BJ (cell line): ENCODE measurements around the gene ZCCHC24. TPM values are rescaled to one million over a fixed set of nuclear protein-coding genes. Genes with fewer than 3 reads are reported as not detected.

Source experiments
- CTCF ChIA-PET: fragments of 350-600 bp; formaldehyde crosslinking; extraction: SDS; loops from one replicate; lab custom pipeline; 2021; ENCODE audit warnings: antibody characterized with exemption, inconsistent platforms; lab: Yijun Ruan, JAX
- POLR2A ChIA-PET: fragments of 300-600 bp; sonication (Branson Sonifier 250); formaldehyde crosslinking; extraction: SDS; loops from one replicate; lab custom pipeline; 2021; ENCODE audit warnings: antibody characterized with exemption; lab: Charles Lee
- DNase-seq: peaks from one replicate; pipeline ENCODE4 v3.0.0-alpha.2; 2011; ENCODE audit warnings: low read depth
- H3K27me3 ChIP-seq: 2 replicates; pipeline ENCODE4 v1.6.0; 2011; ENCODE audit warnings: low read length; ENCODE audit not compliant: control insufficient read depth, insufficient read depth
- H3K36me3 ChIP-seq: 2 replicates; pipeline ENCODE4 v1.5.1; 2011; ENCODE audit warnings: low read length; ENCODE audit not compliant: control insufficient read depth, insufficient read depth
- H3K4me3 ChIP-seq: 2 replicates; pipeline ENCODE4 v1.5.1; 2011; ENCODE audit warnings: low read depth, mild to moderate bottlenecking, control low read depth, low read length
- polyA plus RNA-seq: library from polyadenylated mRNA; depleted of rRNA; stranded (reverse); fragments of >200 nt; gene quantifications from 2 replicates; pipeline ENCODE4 v1.2.3, GENCODE V29; 2011
- TF ChIP-seq, protein P1 (sequence below): IDR thresholded peaks from 2 replicates; pipeline ENCODE4 v1.5.1; 2011; ENCODE audit warnings: low read depth, mild to moderate bottlenecking, control low read depth, inconsistent platforms, low read length, moderate library complexity; ENCODE audit not compliant: insufficient read depth

ZCCHC24 gene
- polyA plus RNA-seq, 1 experiment, result 49.1 TPM

DNA sequence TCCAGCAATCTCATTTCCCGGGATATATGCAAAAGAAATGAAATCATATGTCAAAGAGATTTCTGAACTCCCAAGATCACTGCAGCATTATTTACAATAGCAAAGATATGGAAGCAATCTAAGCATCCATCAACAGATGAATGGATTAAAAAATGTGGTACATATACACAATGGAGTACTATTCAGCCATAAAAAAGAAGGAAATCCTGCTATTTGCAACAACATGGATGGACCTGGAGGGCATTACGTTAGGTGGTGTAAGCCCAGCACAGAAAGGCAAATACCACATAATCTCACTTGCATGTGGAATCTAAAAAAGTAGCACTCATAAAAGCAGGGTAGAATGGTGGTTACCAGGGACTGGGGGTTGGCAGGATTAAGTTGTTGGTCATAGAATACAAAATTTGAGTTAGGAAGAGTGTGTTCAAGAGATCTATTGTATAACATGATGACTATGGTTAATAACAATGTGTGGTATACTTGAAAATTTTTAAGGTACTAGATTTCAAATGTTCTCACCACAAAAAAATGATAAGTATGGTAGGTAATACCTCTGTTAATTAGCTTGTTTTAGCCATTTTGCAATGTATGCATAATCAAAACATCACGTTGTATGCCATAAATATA is 34.0 kb upstream of the ZCCHC24 start:
- Histone ChIP-seq H3K36me3 (no peaks in the 10 kb centered on the region), H3K4me3 (no peak overlapping the region), H3K27me3 (no peaks in the 10 kb centered on the region)
- no peak for DNase-seq
- CTCF ChIA-PET, result no interaction called here
- TF ChIP-seq, protein P1, sequence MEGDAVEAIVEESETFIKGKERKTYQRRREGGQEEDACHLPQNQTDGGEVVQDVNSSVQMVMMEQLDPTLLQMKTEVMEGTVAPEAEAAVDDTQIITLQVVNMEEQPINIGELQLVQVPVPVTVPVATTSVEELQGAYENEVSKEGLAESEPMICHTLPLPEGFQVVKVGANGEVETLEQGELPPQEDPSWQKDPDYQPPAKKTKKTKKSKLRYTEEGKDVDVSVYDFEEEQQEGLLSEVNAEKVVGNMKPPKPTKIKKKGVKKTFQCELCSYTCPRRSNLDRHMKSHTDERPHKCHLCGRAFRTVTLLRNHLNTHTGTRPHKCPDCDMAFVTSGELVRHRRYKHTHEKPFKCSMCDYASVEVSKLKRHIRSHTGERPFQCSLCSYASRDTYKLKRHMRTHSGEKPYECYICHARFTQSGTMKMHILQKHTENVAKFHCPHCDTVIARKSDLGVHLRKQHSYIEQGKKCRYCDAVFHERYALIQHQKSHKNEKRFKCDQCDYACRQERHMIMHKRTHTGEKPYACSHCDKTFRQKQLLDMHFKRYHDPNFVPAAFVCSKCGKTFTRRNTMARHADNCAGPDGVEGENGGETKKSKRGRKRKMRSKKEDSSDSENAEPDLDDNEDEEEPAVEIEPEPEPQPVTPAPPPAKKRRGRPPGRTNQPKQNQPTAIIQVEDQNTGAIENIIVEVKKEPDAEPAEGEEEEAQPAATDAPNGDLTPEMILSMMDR, result no peak
- POLR2A ChIA-PET, result no interaction called here

DNA sequence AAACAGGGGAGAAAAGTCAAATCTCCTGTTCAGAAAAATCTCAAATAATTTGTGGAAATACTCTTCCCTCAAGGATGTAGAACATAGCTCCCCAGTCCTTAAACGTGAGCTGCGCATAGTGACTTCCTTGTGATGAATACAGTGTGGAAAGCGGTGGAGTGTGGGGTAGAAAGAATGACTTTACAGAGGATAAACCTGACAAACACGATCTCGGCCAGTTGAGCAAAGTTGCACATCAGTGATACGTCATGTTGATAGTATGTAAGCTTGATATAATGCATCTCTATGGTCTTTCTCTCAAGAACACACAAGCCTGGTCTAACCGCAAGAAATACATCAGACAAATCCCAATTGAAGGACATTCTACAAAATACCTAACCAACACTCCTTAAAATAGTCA is 32.0 kb upstream of the ZCCHC24 start:
- H3K36me3 ChIP-seq, result no peaks in the 10 kb centered on the region
- TF ChIP-seq, protein P1, result no peak
- no peak overlapping the region for H3K4me3 ChIP-seq
- no peak for DNase-seq
- H3K27me3 ChIP-seq, result no peaks in the 10 kb centered on the region
- CTCF ChIA-PET, result interaction anchor here (0.8 to 2.7 kb wide), 3 partner anchors 9 to 103 kb away, joined by 3 to 16 read pairs (median 8); no protein-coding TSS in a partner anchor
- POLR2A ChIA-PET, result interaction anchor here (0.6 kb wide), 1 partner anchor 60 kb away, joined by 6 read pairs; no protein-coding TSS in a partner anchor

DNA sequence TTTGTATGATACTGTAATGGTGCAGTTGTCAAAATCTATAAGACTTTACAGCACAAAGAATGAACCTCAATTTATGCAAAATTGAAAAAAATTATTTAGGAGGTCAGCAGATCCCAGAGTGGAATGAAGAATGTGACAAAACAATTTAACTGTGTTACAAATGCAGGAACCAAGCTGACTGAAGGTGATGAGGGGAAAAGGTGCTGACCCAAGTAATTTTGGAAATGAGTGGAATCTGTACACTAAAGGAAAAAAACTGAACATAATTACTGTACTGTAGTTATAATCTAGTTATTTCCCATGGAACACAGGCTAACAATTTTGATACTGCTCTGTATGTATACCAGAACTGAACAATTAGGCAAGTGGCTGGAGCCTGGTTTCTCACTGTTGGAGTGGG is 31.2 kb upstream of the ZCCHC24 start:
- ChIA-PET CTCF (interaction anchor here (0.7 to 2.7 kb wide), 3 partner anchors 9 to 102 kb away, joined by 3 to 16 read pairs (median 8); no protein-coding TSS in a partner anchor), POLR2A (no interaction called here)
- Histone ChIP-seq H3K36me3 (no peaks in the 10 kb centered on the region), H3K4me3 (no peak overlapping the region), H3K27me3 (no peaks in the 10 kb centered on the region)
- TF ChIP-seq, protein P1, result no peak
- DNase-seq, result no peak

DNA sequence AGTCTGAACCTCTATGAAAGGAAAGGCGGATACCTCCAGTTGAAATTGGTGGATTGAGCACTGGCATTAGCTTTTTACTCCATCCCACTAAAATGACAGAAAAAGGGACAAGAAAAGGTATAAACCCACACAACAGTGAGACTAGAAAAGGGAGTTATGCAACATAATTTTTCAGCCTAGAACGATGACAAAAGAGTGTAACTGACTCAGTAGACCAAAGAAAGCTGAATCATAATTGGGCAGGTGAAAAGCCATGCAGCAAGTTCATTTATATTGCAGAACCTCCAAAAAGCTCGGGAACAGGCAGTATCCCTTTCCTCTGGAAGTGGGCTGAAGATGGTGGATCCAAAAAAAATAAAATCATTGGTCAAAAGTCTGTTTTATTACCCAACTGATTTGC is 30.5 kb upstream of the ZCCHC24 start:
- ChIA-PET POLR2A (no interaction called here), CTCF (interaction anchor here (2.0 to 2.7 kb wide), 2 partner anchors 8 to 101 kb away, joined by 8 to 16 read pairs; no protein-coding TSS in a partner anchor)
- no peak for DNase-seq
- H3K36me3 ChIP-seq, result no peaks in the 10 kb centered on the region
- TF ChIP-seq, protein P1, result no peak
- H3K4me3 ChIP-seq, result no peak overlapping the region
- no peaks in the 10 kb centered on the region for H3K27me3 ChIP-seq

DNA sequence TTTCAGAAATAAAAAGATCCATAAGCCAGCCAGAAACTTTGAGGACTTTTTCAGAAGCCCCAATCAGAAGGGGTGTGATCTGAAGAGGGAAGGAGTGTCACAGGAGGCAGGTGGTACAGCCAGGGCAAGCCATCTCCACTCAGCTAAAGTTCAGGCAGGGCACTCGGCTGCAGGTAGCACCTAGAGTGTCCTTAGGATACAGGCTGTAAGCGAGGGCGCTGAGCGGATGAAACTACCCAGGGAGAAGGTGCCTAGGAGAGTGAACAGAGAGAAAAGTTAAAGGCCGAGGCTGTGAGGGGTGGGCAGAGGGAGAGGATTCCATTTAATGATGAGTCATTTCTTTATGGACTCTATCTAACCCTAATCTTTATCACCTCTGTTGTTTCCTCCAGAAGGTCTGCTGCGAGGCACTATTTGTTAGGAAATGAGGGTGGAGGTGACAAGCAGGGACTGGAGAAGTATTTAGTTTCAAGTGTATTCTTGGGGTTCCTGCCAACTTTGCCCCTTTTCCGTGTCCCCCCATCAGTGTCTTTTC is 29.8 kb upstream of the ZCCHC24 start:
- no peak for DNase-seq
- ChIA-PET POLR2A (no interaction called here), CTCF (no interaction called here)
- Histone ChIP-seq H3K27me3 (no peaks in the 10 kb centered on the region), H3K36me3 (no peaks in the 10 kb centered on the region), H3K4me3 (no peak overlapping the region)
- TF ChIP-seq, protein P1, result no peak
